ENCODE measurements around the gene OBSCN.

DNA sequence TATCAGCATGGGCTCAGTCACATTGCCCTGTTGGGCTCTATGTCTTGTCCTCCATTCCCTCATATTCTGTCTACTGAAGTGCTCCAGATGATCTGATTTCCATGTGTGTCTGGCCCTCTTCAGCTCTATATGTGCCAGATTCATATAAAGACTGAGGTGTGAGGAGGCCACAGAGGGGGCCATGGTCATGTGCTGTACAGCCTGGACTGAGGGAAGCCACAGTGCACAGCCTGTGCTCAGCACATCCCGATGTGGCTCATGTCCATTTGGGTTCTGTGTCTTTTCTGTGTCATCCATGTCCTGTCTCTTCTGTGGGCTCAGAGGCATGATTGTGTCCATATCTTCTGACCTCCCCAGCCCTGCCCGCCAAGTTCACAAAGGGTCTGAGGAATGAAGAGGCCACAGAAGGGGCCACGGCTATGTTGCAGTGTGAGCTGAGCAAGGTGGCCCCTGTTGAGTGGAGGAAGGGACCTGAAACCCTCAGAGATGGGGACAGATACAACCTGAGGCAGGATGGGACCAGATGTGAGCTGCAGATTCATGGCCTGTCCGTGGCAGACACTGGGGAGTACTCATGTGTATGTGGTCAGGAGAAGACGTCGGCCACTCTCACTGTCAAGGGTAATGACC, 97.0 kb downstream of the OBSCN start:
- TF ChIP-seq, protein P1, sequence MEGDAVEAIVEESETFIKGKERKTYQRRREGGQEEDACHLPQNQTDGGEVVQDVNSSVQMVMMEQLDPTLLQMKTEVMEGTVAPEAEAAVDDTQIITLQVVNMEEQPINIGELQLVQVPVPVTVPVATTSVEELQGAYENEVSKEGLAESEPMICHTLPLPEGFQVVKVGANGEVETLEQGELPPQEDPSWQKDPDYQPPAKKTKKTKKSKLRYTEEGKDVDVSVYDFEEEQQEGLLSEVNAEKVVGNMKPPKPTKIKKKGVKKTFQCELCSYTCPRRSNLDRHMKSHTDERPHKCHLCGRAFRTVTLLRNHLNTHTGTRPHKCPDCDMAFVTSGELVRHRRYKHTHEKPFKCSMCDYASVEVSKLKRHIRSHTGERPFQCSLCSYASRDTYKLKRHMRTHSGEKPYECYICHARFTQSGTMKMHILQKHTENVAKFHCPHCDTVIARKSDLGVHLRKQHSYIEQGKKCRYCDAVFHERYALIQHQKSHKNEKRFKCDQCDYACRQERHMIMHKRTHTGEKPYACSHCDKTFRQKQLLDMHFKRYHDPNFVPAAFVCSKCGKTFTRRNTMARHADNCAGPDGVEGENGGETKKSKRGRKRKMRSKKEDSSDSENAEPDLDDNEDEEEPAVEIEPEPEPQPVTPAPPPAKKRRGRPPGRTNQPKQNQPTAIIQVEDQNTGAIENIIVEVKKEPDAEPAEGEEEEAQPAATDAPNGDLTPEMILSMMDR (IDR thresholded peaks at IDR 0.05; ENCODE audit: insufficient read depth, low read depth, low read length): no peak
- TF ChIP-seq EZH2 (IDR thresholded peaks at IDR 0.05; ENCODE audit: insufficient read depth, low read length): no peak
